K562 (cell line): ENCODE data around the gene SHISA8. TPM values are rescaled to one million over a fixed set of nuclear protein-coding genes. Genes with fewer than 3 reads are reported as not detected.
A peak's percentile ranks its signal among the peaks of the same experiment; 100 is the strongest.

Source experiments
- ATAC-seq: fragments of 200-7000 bp; cut with Tn5 transposase; 3 replicates; pipeline ENCODE4 v1.9.1; 2020; ENCODE audit warnings: moderate library complexity
- BruUV-seq: library from RNA; stranded (reverse); fragments of 400-500 nt; replicated peaks from 2 replicates; lab custom pipeline; 2021; lab: Mats Ljungman, UMichigan
- CTCF ChIA-PET: fragments of 300-600 bp; formaldehyde crosslinking; extraction: SDS; loops from one replicate; lab custom pipeline; 2021; ENCODE audit warnings: low intra/inter-chr PET ratio; lab: Yijun Ruan, JAX
- POLR2A ChIA-PET: fragments of 300-600, 350-650 bp; sonication (Branson Sonifier 250); formaldehyde crosslinking; extraction: SDS; loops from one replicate; lab custom pipeline; 2021; ENCODE audit warnings: antibody characterized with exemption, inconsistent platforms; lab: Yijun Ruan, JAX
- DNase-seq, 4 experiments: peaks; one replicate each; pipeline versions ENCODE4 v3.0.0 to v3.0.0-alpha.2; 2011 to 2018; ENCODE audit warnings: low spot score in 3 of 4, mixed read lengths in 3 of 4; ENCODE audit errors: extremely low read depth in 1 of 4
- FAIRE-seq: peaks from 2 replicates; lab custom pipeline; 2011; peaks lifted over from hg19 to GRCh38; lab: Jason Lieb, UNC
- H2AFZ ChIP-seq: 2 replicates; pipeline ENCODE4 v1.6.0; 2011; ENCODE audit warnings: low read depth, low read length, control low read depth, inconsistent platforms
- H3K27ac ChIP-seq: fragments of 200-600 bp; 3 replicates; pipeline ENCODE4 v1.8.0; 2011; ENCODE audit warnings: low read depth, mild to moderate bottlenecking, control low read depth, inconsistent platforms, low read length, moderate library complexity, mixed read lengths; ENCODE audit errors: extremely low read depth
- H3K27me3 ChIP-seq, 2 experiments: fragments of 300-600 bp in 1 of 2; 2 replicates in 1 of 2; 3 replicates in 1 of 2; pipeline versions ENCODE4 v1.6.0 to v1.8.0; 2011; ENCODE audit warnings: inconsistent platforms in 2 of 2, low read length in 2 of 2, mild to moderate bottlenecking in 1 of 2, mixed read lengths in 1 of 2, moderate library complexity in 1 of 2; ENCODE audit not compliant: control insufficient read depth in 2 of 2, insufficient read depth in 2 of 2
- H3K36me3 ChIP-seq: fragments of 300-600 bp; 3 replicates; pipeline ENCODE4 v1.8.0; 2011; ENCODE audit warnings: mild to moderate bottlenecking, low read length, inconsistent platforms; ENCODE audit not compliant: control insufficient read depth, insufficient read depth
- H3K4me1 ChIP-seq, 2 experiments: fragments of 200-600 bp in 1 of 2; replicated peaks in 1 of 2; 2 replicates in 1 of 2; 3 replicates in 1 of 2; pipeline versions ENCODE4 v1.5.1 to v1.8.0; 2011; ENCODE audit warnings: inconsistent platforms in 2 of 2, low read length in 2 of 2, mild to moderate bottlenecking in 1 of 2, mixed read lengths in 1 of 2, moderate library complexity in 1 of 2; ENCODE audit not compliant: control insufficient read depth in 2 of 2, insufficient read depth in 2 of 2
- H3K4me2 ChIP-seq: 2 replicates; pipeline ENCODE4 v1.6.1; 2011; ENCODE audit warnings: low read length, control low read depth, inconsistent platforms, mixed read lengths; ENCODE audit not compliant: insufficient read depth
- H3K4me3 ChIP-seq: fragments of 200-600 bp; sonication (generic), shearing (Covaris generic); 2 replicates; pipeline ENCODE4 v1.5.1; 2016; ENCODE audit warnings: control low read depth, inconsistent platforms
- H3K79me2 ChIP-seq: fragments of 200-600 bp; 3 replicates; pipeline ENCODE4 v1.8.0; 2011; ENCODE audit warnings: low read length, inconsistent platforms; ENCODE audit not compliant: control insufficient read depth, insufficient read depth
- H3K9ac ChIP-seq, 2 experiments: 2 replicates each; pipeline versions ENCODE4 v1.6.0 to v1.6.1; 2011; ENCODE audit warnings: low read depth in 2 of 2, low read length in 2 of 2, control low read depth in 1 of 2, inconsistent platforms in 1 of 2, mild to moderate bottlenecking in 1 of 2, mixed read lengths in 1 of 2; ENCODE audit not compliant: insufficient read depth in 1 of 2
- H3K9me1 ChIP-seq: one replicate; pipeline ENCODE4 v1.6.0; 2011; ENCODE audit warnings: inconsistent platforms, mild to moderate bottlenecking, low read length, moderate library complexity; ENCODE audit not compliant: control insufficient read depth, insufficient read depth
- H3K9me3 ChIP-seq: replicated peaks from 2 replicates; pipeline ENCODE4 v1.5.1; 2011; ENCODE audit warnings: low read depth, low read length, inconsistent platforms; ENCODE audit not compliant: control insufficient read depth, insufficient read depth
- H4K20me1 ChIP-seq: replicated peaks from 2 replicates; pipeline ENCODE4 v1.6.1; 2011; ENCODE audit warnings: low read length, inconsistent platforms, mixed read lengths; ENCODE audit not compliant: control insufficient read depth, insufficient read depth
- CSDE1 ChIP-seq, 2 experiments: fragments of 450-650 bp; IDR thresholded peaks; 2 replicates each; pipeline ENCODE4 v1.6.1; 2016; ENCODE audit warnings: mild to moderate bottlenecking in 1 of 2
- SIN3A ChIP-seq, 2 experiments: fragments of 150-350 bp in 1 of 2; IDR thresholded peaks; 2 replicates each; pipeline ENCODE4 v1.6.1; 2011 to 2016; ENCODE audit warnings: borderline replicate concordance in 2 of 2, low read depth in 2 of 2, low read length in 2 of 2, mild to moderate bottlenecking in 2 of 2, moderate library complexity in 2 of 2; ENCODE audit not compliant: control insufficient read depth in 1 of 2
- ZNF395 ChIP-seq: fragments of 200-800 bp; sonication (Bioruptor generic); IDR thresholded peaks from 2 replicates; pipeline ENCODE4 v1.6.1; 2017; ENCODE audit warnings: missing genetic modification characterization, missing compliant biosample characterization
- WGBS: fragments of 100-300 bp; shearing (Covaris generic); methylation state at CpG from one replicate; pipeline ENCODE4 v1.1.6; 2016; ENCODE audit warnings: low coverage, mixed read lengths; ENCODE audit not compliant: insufficient coverage; ENCODE audit errors: missing lambda C conversion rate; 5-methylcytosine and 5-hydroxymethylcytosine counted together
- in situ Hi-C: fragments of 300-500 bp; cut with MboI; formaldehyde crosslinking; loops from 4 replicates; pipeline ENCODE4 v1.15.0; 2018; ENCODE audit warnings: inconsistent platforms, mixed read lengths
- intact Hi-C: fragments of 100-400 bp; cut with micrococcal nuclease; formaldehyde crosslinking; loops from 2 replicates; pipeline ENCODE4 v1.14.2; 2022
- polyA plus RNA-seq, 8 experiments: library from polyadenylated mRNA; depleted of rRNA in 4 of 8; stranded (reverse) in 5 of 8; unstranded in 3 of 8; fragments of >200 nt; fragmentation: Nextera tagmentation in 2 of 8; fragmentation: Illumina TruSeq in 1 of 8; extraction: Ambion mirVana in 2 of 8; extraction: Trizol in 1 of 8; gene quantifications; 2 replicates each; pipeline versions ENCODE4 v1.2.1 to v1.2.3, GENCODE V29; 2011 to 2014; ENCODE audit warnings: inconsistent platforms in 1 of 8, missing spikeins in 1 of 8
- total RNA-seq, 7 experiments: library from RNA; depleted of rRNA in 6 of 7; stranded (reverse); fragments of >200 nt in 6 of 7; fragmentation: Illumina TruSeq in 2 of 7; extraction: Trizol in 2 of 7; gene quantifications; 2 replicates each; pipeline versions ENCODE4 v1.2.1 to v1.2.3, GENCODE V29; 2011 to 2021; ENCODE audit warnings: low replicate concordance in 1 of 7

SHISA8 gene
- total and polyA plus RNA-seq, 9 of the 15 experiments (the other 6 are each of a cell fraction or from before 2014, with no cell fraction given), result 0.07 to 3.3 (median 1.1) TPM; not detected in 4

DNA sequence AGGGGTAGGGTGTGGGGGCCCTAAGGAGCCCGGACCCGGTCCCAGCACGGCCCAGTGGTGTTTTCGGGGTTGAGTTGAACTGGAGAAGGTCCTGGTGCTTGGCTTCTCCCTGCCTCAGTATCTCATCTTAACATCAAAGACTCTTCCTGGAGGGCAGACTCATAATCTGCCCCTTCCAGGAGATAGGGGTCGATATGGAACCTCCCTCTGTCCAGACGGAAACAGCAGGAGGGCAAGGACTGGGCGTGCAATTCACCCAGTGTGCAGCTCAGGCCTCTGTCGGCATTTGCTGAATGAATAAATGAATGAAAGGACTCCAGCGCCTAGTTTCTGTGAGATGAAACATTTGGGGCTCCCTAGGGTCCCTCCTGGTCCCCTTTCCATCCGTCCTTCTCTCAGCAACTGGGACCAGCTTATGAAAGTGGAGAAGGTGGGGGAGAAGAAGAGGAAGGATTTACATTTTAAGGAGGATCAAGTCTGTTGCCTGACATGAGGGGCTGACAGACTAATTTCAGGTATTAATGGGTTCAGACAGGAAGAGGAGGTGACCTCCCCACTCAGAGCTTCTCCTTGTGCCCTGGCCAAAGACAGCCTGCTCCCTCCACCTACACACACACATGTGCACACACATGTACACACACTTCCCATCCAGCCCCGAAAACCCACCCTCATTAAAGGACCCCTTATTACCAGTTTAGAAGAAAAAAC lies 1.1 kb upstream of the SHISA8 start:
- 21% methylated on average over 11 of the region's 11 CpGs for WGBS
- CTCF ChIA-PET, result no interaction called here
- in situ Hi-C loops, result no loop called here
- Histone ChIP-seq H3K27ac (no peak overlapping the region), H3K4me3 (no peak overlapping the region)
- FAIRE-seq, result peak; percentile 65
- no peak for TF ChIP-seq SIN3A (IDR thresholded peaks at IDR 0.05; ENCODE audit: borderline replicate concordance in 2 of 2, control insufficient read depth in 1 of 2, low read depth in 2 of 2, low read length in 2 of 2)
- no peak for TF ChIP-seq CSDE1 (IDR thresholded peaks at IDR 0.05)
- TF ChIP-seq ZNF395 (CRISPR knock-in tag), result no peak
- TF ChIP-seq, all 486 proteins: peak for 0
- no peak overlapping the region for H3K9ac ChIP-seq
- peaks cover 6 to 52% of the 10 kb centered on the region in 2 experiments; a peak in 3 of 5 replicates for H3K4me1 ChIP-seq
- ATAC-seq (no peak), DNase-seq (no peak)
- no peaks in the 10 kb centered on the region for H3K36me3 ChIP-seq
- no peak overlapping the region for H2AFZ ChIP-seq
- H3K9me1 ChIP-seq, result no peaks in the 10 kb centered on the region
- intact Hi-C loops, result no loop called here
- peaks cover 9% of the 10 kb centered on the region; the same call in 1 of the 2 replicates for H4K20me1 ChIP-seq
- no TSS peak for BruUV-seq
- no peak overlapping the region for H3K4me2 ChIP-seq
- no peaks in the 10 kb centered on the region for H3K9me3 ChIP-seq
- no peaks in the 10 kb centered on the region for H3K79me2 ChIP-seq
- POLR2A ChIA-PET, result no interaction called here
- 0 out of 5 replicates have a peak, but pooled peaks cover 0 to 4% of the 10 kb centered on the region in 2 experiments for H3K27me3 ChIP-seq
